A172 (cell line): Measurements from ENCODE around the gene CEP19. TPM values are rescaled to one million over a fixed set of nuclear protein-coding genes. Genes with fewer than 3 reads are reported as not detected.
A peak's percentile ranks its signal among the peaks of the same experiment; 100 is the strongest.

ENCODE experiments used
- DNase-seq: peaks from one replicate; pipeline ENCODE4 v3.0.0-alpha.2; 2015; ENCODE audit warnings: low spot score
- total RNA-seq: library from RNA; depleted of rRNA; stranded (reverse); fragments of >200 nt; shearing (Covaris generic); gene quantifications from 2 replicates; pipeline ENCODE4 v1.2.3, GENCODE V29; 2014; rRNA removed

The CEP19 gene
- total RNA-seq, 1 experiment from 2014 or later: 13.8 TPM

- DNase-seq: peak; percentile 95
These were observed 45.8 kb downstream of the CEP19 start for GRCh38 chr3:196666001-196666867.

GRCh38 chr3:196662711-196663571, 49.1 kb downstream of the CEP19 start:
- DNase-seq: no peak

- DNase-seq: no peak
These were observed 50.0 kb downstream of the CEP19 start for GRCh38 chr3:196662033-196662432.

GRCh38 chr3:196661400-196661799, 50.6 kb downstream of the CEP19 start:
- no peak for DNase-seq

GRCh38 chr3:196660381-196661166, 51.5 kb downstream of the CEP19 start:
- no peak for DNase-seq

GRCh38 chr3:196659901-196660351, 52.1 kb downstream of the CEP19 start:
- DNase-seq: no peak

Other genes with a start within 250 kb of the CEP19 start
- gene RNF168, start 208.5 kb downstream of the CEP19 start, total RNA-seq: 25.3 and 25.9 TPM in 2 replicates
- not detected in 2 replicates for gene SMCO1, start 196.9 kb downstream of the CEP19 start, total RNA-seq
- 12.8 and 13.9 TPM in 2 replicates for gene WDR53, start 143.7 kb downstream of the CEP19 start, total RNA-seq
- gene FBXO45, start 143.6 kb downstream of the CEP19 start, total RNA-seq: 22.7 and 28.7 TPM in 2 replicates
- not detected in 2 replicates for gene NRROS, start 72.6 kb downstream of the CEP19 start, total RNA-seq
- 66.8 and 70.2 TPM in 2 replicates for gene PIGX, start 127 bp upstream of the CEP19 start, total RNA-seq
- 46.0 and 54.0 TPM in 2 replicates for gene PAK2, start 27.6 kb upstream of the CEP19 start, total RNA-seq
- 48.6 and 60.6 TPM in 2 replicates for gene SENP5, start 155.7 kb upstream of the CEP19 start, total RNA-seq
- 90.6 and 107 TPM in 2 replicates for gene NCBP2, start 230.3 kb upstream of the CEP19 start, total RNA-seq